Suppressor macrophage treated with lipopolysaccharide for 4 hours (primary cell): Measurements from ENCODE around the gene ADAM19.
A peak's percentile ranks its signal among the peaks of the same experiment; 100 is the strongest.

Source experiments
- DNase-seq: peaks from one replicate; pipeline ENCODE4 v3.0.0-alpha.2; 2020

The ADAM19 gene

DNA sequence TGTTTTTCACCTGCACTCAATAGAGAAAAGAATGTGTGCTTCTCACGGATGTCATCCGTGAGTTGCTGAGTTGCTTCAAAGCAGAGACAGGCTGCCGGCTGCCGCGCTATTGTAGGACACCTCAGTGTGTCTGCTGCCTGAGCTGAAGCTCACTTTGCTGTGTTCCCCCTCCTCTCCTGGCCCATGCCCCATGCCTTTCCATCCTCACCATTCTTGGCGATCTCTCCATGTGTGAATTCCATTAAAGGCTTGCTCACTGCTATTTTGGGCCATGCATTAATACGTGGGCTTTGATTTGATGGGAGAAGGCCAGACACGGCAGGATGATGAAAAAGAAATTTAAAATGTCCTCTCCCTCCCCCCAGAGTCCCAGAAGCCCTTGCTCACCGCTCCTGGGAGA is 14.5 kb downstream of the ADAM19 start:
- no peak for DNase-seq

GRCh38 chr5:157559301-157559700 is 16.3 kb downstream of the ADAM19 start:
- no peak for DNase-seq

GRCh38 chr5:157558681-157559080 is 16.9 kb downstream of the ADAM19 start:
- DNase-seq, result no peak

DNA sequence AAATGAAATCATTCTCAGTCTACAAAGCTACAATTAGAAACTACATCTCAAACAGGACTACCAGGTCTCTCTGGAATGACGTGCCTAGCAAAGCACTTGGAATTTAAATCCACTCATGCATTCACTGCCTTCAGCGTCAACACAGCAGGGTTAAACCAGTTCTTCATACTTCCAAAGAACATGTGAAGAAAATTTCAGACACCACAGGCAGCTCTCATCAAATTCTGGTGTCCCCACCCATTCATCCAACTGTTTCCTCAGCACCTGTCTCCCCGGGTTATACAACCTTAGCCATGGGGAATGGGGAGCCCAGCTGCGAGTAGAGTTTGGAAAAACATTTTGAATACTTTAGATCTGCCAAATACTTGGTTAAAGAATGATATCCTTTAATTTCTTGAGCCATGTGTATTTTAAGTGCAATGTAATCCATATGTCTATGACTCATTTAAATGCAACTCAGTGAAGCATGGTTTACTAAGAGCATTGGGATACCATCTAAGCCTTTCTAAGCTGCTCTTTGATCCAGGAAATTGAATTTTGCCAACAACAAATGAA is 17.5 kb downstream of the ADAM19 start:
- DNase-seq, result no peak

DNA sequence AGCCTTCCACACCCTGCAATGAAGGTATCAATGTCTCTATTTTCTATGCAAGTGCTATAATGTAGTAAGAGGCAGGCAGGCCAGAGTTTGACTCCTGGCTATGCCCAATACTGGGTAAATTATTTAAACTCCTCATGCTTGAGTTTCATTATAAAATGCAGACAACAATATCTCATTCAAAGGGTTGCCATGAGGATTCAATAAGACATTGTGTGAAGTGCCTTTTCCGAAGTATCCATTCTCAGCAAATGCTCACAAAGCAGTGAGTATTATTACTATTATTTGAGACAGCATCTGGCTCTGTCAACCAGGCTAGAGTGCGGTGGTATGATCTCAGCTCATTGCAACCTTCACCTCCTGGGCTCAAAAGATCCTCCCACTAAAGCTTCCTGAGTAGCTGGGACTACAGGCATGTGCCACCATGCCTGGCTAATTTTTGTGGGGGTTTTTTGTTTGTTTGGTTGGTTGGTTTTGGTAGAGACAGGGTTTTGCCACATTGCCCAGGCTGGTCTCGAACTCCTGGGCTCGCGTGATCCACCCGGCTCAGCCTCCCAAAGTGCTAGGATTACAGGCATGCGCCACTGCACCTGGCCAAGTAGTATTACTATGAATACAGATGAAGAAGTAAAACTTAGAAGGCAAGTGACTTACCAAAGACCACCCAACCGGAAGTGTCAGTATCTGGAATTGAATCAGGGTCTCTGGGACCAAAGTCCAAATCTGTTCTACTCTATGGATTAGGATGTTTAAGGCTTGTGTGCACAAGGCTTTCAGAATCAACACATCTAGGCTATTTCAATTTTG is 18.8 kb downstream of the ADAM19 start:
- DNase-seq, result no peak

DNA sequence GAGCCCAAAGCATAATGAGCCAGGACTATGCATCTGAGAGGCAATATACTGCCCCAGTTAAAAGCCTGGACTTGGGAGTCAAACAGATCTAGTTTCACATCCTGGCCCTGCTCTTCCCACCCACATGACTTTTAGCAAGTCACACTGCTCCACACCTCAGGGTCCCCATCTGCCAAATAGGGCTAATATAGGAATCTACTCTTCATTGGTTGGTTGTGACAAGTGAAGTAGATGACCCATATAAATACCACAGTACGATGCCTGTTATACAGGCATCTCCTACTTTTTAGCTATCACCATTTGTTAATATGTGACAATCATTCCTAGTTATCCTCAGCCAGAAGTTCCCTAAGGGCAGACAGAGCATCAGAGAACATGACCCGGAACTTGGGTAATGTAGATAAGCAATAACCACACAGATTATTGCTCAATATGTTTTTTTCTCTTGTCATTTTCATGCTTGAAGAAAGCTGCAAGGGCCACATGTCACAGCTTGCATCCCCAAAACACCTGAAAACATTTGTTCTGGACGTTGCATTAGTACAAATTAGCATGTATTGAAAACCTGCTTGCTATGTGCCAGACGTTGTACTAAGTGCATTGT is 20.4 kb downstream of the ADAM19 start:
- peak; percentile 69 for DNase-seq

DNA sequence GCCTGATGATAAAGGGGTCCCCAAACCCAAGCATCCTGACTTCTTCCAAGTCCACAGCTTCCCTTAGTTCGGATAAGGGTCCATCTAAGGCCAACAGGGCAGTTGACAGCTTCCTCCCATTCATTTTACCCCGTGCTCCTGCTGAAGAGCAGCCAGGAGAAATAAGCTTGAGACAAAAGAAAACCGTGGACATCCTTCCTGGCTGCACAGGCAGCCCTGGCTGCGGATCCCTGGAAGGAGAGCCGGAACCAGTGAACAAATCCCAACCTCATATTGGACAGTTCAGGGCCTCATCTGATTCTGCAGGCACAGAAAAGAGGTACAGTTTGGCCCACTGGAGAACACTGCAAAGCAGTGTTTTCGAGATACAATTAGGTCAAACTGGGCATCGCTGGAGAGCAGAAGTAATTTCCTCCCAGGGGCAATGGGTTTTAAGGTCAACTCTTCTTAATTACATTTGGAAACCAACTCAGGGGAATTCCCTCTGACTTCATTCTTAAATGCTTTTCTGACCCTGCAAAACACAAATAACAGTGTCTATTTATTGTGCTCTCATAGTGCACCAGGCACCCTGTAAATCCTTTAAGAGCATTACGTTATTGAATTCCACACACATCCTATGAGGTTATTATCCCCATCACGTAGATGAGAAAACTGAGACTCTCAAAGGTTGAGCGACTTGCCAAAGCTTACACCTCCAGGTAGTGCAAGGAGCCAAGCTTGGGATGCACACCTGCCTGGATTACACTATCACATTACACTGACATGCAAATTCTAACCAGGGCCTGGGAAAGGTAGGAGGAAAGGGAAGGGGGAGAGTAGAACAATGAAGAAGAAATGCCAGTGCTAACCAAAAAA is 21.2 kb downstream of the ADAM19 start:
- peak; percentile 55 for DNase-seq

DNA sequence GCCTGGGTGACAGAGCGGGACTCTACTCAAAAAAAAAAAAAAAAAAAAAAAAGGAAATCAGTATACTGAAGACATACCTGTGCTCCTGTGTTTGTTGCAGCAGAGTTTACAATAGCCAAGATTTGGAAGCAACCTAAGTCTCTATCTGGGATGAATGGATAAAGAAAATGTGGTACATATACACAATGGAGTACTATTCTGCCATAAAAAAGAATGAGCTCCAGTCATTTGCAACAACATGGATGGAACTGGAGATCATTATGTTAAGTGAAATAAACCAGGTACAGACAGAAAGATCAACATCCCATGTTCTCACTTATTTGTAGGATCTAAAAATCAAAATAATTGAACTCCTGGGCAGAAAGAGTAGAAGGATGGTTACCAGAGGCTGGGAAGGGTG is 22.9 kb downstream of the ADAM19 start:
- no peak for DNase-seq

DNA sequence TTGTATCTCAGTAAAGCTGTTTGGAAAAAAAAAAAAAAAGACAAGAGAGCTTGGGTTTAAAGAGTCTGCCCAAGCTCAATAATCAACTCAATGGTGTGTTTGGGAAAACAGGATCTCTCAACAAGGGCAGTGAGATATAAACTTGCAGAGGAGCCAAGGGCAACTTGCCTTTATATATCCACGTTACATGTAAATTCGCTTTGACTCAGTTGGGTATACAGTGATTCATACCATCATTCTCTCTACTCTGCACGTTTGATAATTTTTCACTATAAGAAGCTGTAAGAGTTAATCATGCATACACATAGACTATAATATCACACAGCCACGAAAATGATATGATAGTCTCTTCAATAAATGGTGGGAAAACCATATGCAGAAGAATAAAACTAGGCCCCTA is 24.9 kb downstream of the ADAM19 start:
- no peak for DNase-seq

- no peak for DNase-seq
Observed at GRCh38 chr5:157549954-157550549, 25.5 kb downstream of the ADAM19 start.

GRCh38 chr5:157549283-157549629 is 26.3 kb downstream of the ADAM19 start:
- no peak for DNase-seq

DNA sequence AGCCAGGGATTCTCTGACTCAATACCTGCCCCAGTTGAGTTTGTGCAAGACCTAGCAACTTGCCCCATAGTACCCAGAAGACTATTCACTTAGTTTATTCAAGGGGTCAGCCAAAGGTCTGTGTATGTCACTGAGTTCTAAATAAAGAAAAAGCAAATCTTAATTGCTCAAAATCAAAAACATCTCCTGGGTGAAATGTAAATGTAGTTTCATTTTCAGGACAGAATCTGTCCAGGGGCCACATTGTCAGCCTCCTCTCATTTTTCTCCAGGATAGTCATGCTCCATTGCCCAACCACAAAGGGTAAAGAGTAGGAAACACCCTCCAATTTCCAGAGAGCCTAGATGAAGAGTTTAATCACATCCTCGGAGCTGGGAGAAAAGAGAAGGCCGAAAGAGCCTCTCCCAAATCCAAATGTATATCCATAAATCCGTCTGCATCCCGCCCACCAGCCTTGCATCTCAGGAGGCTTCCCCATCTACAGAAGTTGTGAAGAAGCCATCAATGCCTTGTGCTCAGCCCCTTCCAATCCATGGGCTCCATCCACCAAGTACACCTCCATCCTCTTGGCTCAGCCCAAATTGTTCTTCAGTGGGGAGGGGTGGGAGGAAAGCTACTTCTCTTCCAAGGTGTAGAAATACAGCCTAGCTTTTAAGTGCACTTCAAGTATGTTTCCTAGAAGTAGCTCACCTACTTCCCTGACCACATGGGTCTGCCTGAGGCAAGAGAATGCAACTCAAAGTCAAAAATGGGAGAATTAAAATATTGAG is 26.9 kb downstream of the ADAM19 start:
- no peak for DNase-seq

DNA sequence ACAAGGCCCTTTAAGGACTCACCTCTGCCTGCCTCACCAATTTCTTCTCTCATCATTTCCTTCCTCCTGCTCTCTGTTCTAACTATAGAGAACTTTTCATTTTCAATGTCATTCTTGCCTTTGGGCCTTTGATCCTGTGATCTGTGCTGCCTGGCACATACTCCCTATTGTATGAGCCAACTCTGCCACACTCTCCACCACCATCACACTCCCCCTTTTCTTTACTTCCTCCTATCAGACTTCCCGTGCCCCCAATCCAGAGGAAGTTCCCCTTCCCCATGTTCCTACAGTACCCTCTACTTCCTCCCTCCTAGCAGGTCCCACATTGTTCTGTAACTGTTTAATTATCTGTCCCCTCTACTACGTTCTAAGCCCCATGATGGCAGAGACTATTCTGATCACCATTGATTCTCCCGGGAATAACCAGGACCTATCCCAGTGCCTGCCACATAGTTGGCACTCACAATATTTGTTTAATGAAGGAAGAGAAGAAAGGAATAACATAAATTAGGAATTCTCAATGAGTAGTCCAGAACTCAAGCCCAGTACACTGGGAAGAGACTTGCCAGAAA is 27.5 kb downstream of the ADAM19 start:
- DNase-seq, result no peak

DNA sequence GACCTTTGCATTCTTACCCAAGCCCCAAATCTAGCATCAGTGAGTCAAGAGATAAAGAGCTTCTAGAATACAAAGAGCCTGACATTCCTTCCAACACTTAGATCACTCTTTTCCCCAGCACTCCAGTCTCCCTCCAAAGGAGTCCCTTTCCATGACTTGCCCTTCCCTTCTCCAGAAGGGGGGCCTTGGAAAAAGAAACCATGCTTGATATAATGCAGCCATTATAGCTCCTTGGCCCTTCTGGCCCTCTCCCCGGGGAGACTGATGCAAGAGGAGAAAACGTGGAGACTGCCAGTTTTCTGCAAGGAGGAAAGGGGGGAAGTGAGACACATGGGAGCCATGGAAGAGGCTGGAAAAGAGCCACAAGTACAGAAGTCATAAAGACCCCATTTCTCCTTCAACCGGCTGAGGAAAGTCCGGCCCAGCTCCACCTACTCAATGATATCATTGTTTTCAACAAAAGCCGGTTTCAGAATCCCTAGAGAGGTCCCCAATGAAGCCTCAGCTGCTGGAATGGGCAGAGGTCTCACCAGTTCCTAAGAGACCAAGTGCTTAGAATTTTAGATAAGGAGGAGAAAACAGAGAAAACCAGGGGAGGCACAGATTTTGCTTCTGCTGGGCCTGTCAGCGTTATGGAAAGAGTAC is 29.0 kb downstream of the ADAM19 start:
- DNase-seq, result no peak

GRCh38 chr5:157545610-157546310 is 29.8 kb downstream of the ADAM19 start:
- no peak for DNase-seq

GRCh38 chr5:157544623-157544989 is 31.0 kb downstream of the ADAM19 start:
- DNase-seq, result no peak

DNA sequence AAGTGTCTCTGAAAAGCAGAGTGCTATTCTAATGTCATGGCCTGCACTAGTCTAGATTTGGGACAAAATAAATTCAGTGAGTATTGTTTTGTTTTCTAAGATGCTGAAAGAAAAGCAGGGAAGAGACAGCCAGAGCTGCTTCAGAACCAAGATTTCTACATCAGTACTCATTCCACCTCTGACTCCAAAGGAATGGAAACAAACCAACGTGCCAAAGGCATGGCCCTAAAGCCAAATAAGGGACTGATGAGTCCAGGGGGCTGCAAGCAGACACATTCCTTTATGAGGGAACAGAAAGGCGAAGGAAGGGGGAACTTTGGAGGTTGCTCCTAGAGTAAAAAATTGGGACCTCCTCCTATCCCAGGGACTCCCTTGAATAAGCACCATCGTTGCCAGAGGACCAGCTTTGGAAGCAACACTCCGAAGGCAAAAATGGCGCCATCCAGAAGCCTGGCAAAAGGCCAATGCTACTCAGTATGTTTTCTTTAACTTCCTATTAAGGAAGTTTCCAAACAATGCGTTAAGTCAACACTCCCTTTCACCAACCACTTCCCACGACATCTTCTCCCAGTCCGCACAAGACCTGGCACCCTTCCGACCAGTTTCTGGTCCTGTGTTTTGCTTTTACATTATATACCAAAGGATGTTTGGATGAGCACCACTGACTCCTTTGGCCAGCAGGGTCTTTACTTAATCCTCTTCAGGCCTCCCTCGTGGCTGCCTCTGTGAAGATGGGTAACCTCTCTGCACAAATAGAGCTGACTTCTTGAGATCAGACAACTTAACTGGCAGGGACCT is 31.6 kb downstream of the ADAM19 start:
- DNase-seq, result peak; percentile 28

DNA sequence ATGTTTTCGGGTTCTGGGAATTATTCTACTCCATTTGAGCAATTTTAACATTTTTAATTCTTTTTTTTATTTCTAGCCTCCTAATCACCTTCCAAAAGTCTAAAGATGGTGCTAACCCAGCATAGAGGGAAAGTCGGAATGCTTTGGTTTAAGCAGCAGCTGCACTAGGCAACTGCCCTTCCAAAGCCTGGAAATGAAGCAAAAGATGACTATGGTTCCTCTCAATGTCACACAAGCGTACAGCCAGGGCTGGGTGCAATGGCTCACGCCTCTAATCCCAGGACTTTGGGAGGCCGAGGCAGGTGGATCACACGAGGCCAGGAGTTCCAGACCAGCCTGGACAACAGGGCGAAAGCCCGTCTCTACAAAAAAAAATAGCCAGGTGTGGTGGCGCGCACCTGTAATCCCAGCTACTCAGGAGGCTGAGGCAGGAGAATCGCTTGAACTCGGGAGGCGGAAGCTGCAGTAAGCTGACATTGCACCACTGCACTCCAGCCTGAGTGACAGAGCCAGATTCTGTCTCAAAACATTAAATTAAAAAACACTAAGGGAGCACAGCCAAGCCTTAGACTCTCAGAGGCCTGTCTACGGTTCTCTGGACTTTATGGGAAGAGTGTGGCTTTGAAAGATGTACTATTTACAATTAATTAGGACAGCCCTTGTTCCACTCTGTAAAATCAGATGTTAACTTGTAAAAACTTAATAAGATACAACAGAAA is 33.1 kb downstream of the ADAM19 start:
- DNase-seq, result no peak

DNA sequence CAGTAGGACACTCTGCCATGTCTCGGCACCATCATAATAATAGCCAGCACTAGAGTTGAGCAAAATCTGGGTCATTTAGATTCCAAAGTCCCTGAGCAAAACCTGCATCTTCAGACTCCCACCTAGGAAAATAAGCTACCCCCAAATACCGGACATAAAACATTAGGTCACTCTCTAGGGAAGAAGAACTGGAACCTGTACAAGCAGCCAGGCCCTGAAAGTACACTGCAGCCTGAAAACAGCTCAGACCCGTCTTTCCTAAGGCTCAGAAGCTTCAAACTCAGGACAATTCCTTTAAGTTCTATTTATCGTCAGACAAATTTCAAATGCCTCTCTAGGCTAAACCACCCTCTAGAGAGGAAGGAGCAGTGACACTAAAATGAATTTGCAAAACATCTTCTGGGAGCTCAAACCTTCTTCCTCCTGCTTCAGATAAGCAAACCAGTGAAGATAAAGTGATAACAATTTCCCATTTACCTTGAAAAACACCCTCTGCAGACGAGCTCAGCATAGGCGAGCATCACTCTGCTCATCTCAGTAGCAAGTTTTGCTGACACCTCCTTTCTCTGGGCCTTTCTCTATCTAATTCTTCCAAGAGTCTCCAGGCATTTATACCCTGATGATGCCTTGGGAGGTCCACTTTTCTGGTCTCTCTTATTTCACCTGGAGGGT is 34.0 kb downstream of the ADAM19 start:
- DNase-seq, result no peak
